HG02884 (cell line): ENCODE data around the gene DLGAP1.

Experiments
- ATAC-seq: cut with Tn5 transposase; IDR thresholded peaks from one replicate; pipeline ENCODE4 v1.9.1; 2021; ENCODE audit warnings: mild to moderate bottlenecking, moderate library complexity; ENCODE audit not compliant: unreplicated experiment

DLGAP1 gene

GRCh38 chr18:3728704-3729437 lies 726.2 kb downstream of the DLGAP1 start:
- ATAC-seq, result no peak

- ATAC-seq, result no peak
Observed at GRCh38 chr18:3727274-3727673, 727.8 kb downstream of the DLGAP1 start.

GRCh38 chr18:3726238-3726951 lies 728.7 kb downstream of the DLGAP1 start:
- ATAC-seq, result no peak

- ATAC-seq, result no peak
Observed at GRCh38 chr18:3725115-3725514, 730.0 kb downstream of the DLGAP1 start.

- ATAC-seq, result no peak
Observed at GRCh38 chr18:3723554-3723953, 731.6 kb downstream of the DLGAP1 start.

- no peak for ATAC-seq
Observed at GRCh38 chr18:3722649-3723433, 732.3 kb downstream of the DLGAP1 start.

- no peak for ATAC-seq
Observed at GRCh38 chr18:3721771-3722648, 733.1 kb downstream of the DLGAP1 start.

- no peak for ATAC-seq
Observed at GRCh38 chr18:3720818-3721545, 734.1 kb downstream of the DLGAP1 start.

- no peak for ATAC-seq
Observed at GRCh38 chr18:3720159-3720558, 734.9 kb downstream of the DLGAP1 start.

- no peak for ATAC-seq
Observed at GRCh38 chr18:3717376-3718025, 737.6 kb downstream of the DLGAP1 start.

GRCh38 chr18:3716116-3716660 lies 738.9 kb downstream of the DLGAP1 start:
- ATAC-seq, result no peak

GRCh38 chr18:3715231-3716080 lies 739.7 kb downstream of the DLGAP1 start:
- ATAC-seq, result no peak

- ATAC-seq, result no peak
Observed at GRCh38 chr18:3713708-3714107, 741.4 kb downstream of the DLGAP1 start.

- ATAC-seq, result no peak
Observed at GRCh38 chr18:3713166-3713565, 741.9 kb downstream of the DLGAP1 start.

GRCh38 chr18:3712491-3712890 lies 742.6 kb downstream of the DLGAP1 start:
- ATAC-seq, result no peak

GRCh38 chr18:3710712-3711301 lies 744.3 kb downstream of the DLGAP1 start:
- no peak for ATAC-seq

- ATAC-seq, result no peak
Observed at GRCh38 chr18:3709205-3709604, 745.9 kb downstream of the DLGAP1 start.
